Measurements from ENCODE around the gene ZNF777.
"Not testable (repeated sequence)": the region's sequence is repeated elsewhere in the genome, so short reads cannot be mapped to it uniquely, and the experiment has no call there.

ZNF777 gene

DNA sequence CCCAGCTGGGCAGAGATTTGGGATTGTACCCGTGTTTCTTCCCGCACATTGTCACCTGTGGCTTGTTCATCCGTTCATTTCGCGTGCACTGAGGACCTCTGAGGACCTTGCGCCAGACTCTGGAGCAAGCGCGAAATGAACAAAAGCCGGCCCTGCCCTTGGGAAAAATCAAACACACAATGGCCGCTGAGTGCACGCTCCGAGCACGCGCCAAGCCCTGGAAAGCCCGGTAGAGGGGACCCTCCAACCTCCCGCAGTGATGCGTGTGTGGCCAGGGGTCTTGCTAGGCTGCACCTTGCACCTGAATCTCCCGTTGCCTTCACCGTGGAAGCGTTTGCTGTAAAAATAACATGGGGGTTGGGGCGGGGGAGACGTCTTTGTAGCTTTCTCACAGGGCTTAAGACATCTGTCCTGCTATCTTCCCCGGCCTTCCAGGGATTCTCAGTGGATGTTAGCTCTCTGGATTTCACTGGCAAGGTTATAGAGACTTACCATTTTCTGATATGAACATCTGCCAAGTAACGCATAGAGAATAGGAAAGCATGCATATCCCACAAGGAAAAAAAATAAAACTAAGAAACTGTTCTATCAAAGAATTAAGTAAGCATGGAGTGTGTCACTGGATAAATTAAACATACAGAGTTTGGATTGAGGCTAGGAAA, 37.3 kb downstream of the ZNF777 start:
- CTCF ChIA-PET = interaction anchor here (0.7 to 3.2 kb wide), 7 partner anchors 20 to 275 kb away, joined by 3 to 24 read pairs (median 6); partner anchors contain the start of gene ZNF777

DNA sequence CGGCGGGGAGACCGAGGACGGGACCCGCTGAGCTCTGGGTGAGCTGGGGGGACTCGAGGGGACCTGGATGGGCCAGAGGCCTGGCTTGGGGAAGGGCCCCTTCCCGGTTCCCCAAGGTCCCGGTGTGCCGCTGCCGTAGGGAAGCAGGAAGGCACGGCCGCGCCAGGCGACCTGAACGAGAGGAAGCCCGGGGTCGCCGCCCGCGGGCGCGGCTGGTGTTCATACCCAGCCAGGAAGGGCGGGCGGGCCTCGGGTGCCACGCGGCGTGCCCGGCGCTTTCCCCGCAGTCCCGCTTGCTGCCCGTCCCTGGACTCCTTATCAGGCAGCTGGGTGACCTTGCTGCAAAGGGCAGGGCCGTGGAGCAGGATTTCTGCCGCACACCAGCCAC, 38.0 kb downstream of the ZNF777 start:
- peak overlapping the region; percentile 18 for H3K4me3 Mint-ChIP-seq
- H3K4me1 Mint-ChIP-seq = peaks cover 14% of the 10 kb centered on the region
- peaks cover 12% of the 10 kb centered on the region for H3K27me3 Mint-ChIP-seq
- DNase-seq = peak; percentile 43
- no peaks in the 10 kb centered on the region for H3K36me3 Mint-ChIP-seq
- peak overlapping the region; percentile 24 for H3K27ac Mint-ChIP-seq
- CTCF ChIA-PET = interaction anchor here (0.7 to 3.2 kb wide), 15 partner anchors 9 to 275 kb away, joined by 3 to 24 read pairs (median 4); partner anchors contain the start of genes ZNF777 and ZNF783
- no peaks in the 10 kb centered on the region for H3K9me3 Mint-ChIP-seq

More for the DNA sequence above, 37.3 kb downstream of the ZNF777 start:
- Mint-ChIP-seq H3K4me1 (peaks cover 15% of the 10 kb centered on the region), H3K9me3 (no peaks in the 10 kb centered on the region), H3K27me3 (peaks cover 12% of the 10 kb centered on the region), H3K36me3 (peaks cover 1% of the 10 kb centered on the region), H3K4me3 (peak overlapping the region; percentile 18), H3K27ac (no peak overlapping the region)
- DNase-seq = no peak

DNA sequence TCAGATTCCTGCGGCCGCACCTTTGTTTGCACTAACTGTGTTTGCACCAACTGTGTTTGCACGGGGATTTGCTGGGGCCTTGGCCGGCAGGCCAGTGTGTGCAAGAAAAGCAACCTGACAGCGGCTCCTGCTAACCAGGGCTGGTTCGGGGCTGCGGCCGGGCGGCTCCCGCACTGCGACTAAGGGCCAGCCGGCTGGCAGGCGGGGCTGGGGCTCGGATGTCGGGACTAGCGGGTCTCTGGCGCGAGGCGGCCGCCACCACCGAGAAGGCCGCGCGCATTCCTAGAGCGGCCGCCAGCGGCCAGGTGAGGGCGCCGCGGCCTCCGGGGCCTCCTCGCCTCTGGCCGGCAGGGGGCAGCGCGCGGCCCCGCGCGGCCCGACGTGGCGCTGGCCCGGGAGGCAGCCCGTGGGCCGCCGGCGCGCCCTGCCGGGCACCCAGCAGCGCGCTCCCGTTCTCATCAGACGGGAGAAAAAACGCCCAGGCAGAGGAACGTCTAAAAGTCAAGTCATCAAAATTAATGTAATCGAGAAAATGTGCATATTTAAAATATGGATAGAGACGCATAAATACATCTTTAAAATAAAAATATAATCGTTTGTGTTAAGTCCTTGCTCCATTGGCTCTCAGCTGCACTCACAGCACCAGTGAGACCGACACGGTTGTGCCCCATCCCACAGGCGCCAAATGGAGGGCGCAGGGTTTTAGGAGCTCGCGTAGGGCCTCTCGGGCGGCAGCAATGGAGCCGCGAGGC, 38.5 kb downstream of the ZNF777 start:
- no peaks in the 10 kb centered on the region for H3K36me3 Mint-ChIP-seq
- CTCF ChIA-PET = interaction anchor here (0.7 to 3.2 kb wide), 16 partner anchors 9 to 274 kb away, joined by 3 to 24 read pairs (median 4); partner anchors contain the start of genes ZNF777 and ZNF783
- H3K27ac Mint-ChIP-seq = peak overlapping the region; percentile 78
- no peaks in the 10 kb centered on the region for H3K9me3 Mint-ChIP-seq
- peak; percentile 73 for DNase-seq
- H3K4me3 Mint-ChIP-seq = peak overlapping the region; percentile 67
- peaks cover 14% of the 10 kb centered on the region for H3K4me1 Mint-ChIP-seq
- H3K27me3 Mint-ChIP-seq = peaks cover 12% of the 10 kb centered on the region

GRCh38 chr7:149420006-149420405, 40.9 kb downstream of the ZNF777 start:
- no peaks in the 10 kb centered on the region for H3K9me3 Mint-ChIP-seq
- H3K36me3 Mint-ChIP-seq = no peaks in the 10 kb centered on the region
- CTCF ChIA-PET = no interaction called here
- H3K27ac Mint-ChIP-seq = no peak overlapping the region
- H3K27me3 Mint-ChIP-seq = peaks cover 20% of the 10 kb centered on the region
- H3K4me3 Mint-ChIP-seq = no peak overlapping the region
- H3K4me1 Mint-ChIP-seq = peaks cover 17% of the 10 kb centered on the region
- DNase-seq = no peak

GRCh38 chr7:149415391-149416071, 45.3 kb downstream of the ZNF777 start:
- peak overlapping the region; percentile 19 for H3K27ac Mint-ChIP-seq
- no peak overlapping the region for H3K4me3 Mint-ChIP-seq
- H3K27me3 Mint-ChIP-seq = peaks cover 28% of the 10 kb centered on the region
- H3K4me1 Mint-ChIP-seq = peaks cover 12% of the 10 kb centered on the region
- H3K9me3 Mint-ChIP-seq = no peaks in the 10 kb centered on the region
- CTCF ChIA-PET = no interaction called here
- no peak for DNase-seq
- H3K36me3 Mint-ChIP-seq = no peaks in the 10 kb centered on the region

DNA sequence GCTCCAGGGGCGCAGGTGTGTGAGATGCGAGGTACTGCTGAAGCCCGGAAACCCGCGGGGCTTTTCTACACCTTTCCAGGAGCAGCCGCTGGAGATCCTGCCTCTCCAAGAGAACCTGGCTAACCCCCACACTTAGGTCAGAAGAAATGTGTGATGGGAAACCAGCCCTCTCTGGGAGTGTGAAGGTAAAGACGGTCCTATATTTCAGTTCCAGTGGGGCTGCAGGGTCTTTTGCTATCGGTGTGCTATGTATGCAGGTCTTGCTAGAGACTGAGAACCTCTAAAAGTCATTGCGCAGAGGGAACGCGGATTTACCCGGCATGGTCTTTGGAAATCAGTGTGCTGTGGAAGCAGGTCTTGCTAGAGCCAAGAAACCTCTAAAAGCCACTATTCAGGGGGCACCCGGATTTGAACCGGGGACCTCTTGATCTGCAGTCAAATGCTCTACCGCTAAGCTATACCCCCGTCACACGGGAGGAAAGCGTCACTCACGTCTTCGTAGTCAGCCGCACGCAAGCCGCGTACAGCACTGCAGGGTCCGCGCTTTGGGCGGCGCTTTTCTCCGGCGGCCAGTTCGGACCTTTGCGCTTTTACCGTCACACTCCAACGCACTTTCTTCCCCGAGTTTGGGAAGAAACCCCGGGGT, 46.0 kb downstream of the ZNF777 start:
- Mint-ChIP-seq H3K4me3 (no peak overlapping the region), H3K4me1 (peaks cover 12% of the 10 kb centered on the region), H3K27me3 (peaks cover 34% of the 10 kb centered on the region), H3K27ac (peak overlapping the region; percentile 19), H3K9me3 (no peaks in the 10 kb centered on the region), H3K36me3 (no peaks in the 10 kb centered on the region)
- DNase-seq = peak; percentile 32
- CTCF ChIA-PET = interaction anchor here (0.5 kb wide), 1 partner anchor 74 kb away, joined by 3 read pairs; no protein-coding TSS in a partner anchor

DNA sequence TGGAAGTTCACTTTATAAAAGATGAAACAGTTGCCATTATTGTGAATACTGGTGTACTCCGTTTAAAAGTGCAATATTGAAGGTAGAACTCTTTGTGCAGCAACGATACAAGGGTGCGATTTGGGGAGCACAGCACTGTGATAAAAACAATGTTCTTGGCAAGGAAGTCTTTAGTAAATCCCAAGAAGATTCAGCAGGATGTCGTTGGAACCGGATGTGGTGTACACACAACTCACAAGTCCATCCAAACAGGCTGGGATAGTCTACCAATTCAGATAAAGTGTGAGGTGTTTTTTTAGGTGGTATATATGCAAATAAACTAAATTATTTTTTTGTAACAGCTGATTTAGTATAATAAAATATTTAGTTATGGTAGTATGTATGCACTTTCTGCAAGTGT, 46.7 kb downstream of the ZNF777 start:
- no peaks in the 10 kb centered on the region for H3K36me3 Mint-ChIP-seq
- H3K27ac Mint-ChIP-seq = no peak overlapping the region
- H3K4me1 Mint-ChIP-seq = peaks cover 12% of the 10 kb centered on the region
- DNase-seq = no peak
- no peak overlapping the region for H3K4me3 Mint-ChIP-seq
- H3K27me3 Mint-ChIP-seq = peaks cover 35% of the 10 kb centered on the region
- H3K9me3 Mint-ChIP-seq = no peaks in the 10 kb centered on the region
- CTCF ChIA-PET = interaction anchor here (0.5 to 1.7 kb wide), 2 partner anchors 8 to 75 kb away, joined by 3 to 6 read pairs; no protein-coding TSS in a partner anchor

DNA sequence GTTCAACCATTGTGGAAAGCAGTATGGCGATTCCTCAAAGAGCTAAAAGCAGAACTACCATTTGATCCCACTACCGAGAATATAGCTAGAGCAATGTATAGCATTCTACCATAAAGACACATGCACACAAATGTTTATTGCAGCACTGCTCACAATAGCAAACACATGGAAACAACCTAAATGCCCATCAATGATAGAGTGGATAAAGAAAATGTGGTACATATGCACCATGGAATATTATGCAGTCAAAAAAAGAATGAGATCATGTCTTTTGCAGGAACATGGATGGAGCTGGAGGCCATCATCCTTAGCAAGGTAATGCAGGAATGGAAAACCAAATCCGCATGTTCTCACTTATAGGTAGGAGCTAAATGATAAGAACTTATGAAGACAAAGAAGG, 47.8 kb downstream of the ZNF777 start:
- DNase-seq, H3K9me3 Mint-ChIP-seq, H3K36me3 Mint-ChIP-seq, H3K4me3 Mint-ChIP-seq, H3K27ac Mint-ChIP-seq: not testable (repeated sequence)
- CTCF ChIA-PET = interaction anchor here (1.7 kb wide), 1 partner anchor 9 kb away, joined by 6 read pairs; no protein-coding TSS in a partner anchor
- peaks cover 12% of the 10 kb centered on the region for H3K4me1 Mint-ChIP-seq
- H3K27me3 Mint-ChIP-seq = peaks cover 35% of the 10 kb centered on the region

DNA sequence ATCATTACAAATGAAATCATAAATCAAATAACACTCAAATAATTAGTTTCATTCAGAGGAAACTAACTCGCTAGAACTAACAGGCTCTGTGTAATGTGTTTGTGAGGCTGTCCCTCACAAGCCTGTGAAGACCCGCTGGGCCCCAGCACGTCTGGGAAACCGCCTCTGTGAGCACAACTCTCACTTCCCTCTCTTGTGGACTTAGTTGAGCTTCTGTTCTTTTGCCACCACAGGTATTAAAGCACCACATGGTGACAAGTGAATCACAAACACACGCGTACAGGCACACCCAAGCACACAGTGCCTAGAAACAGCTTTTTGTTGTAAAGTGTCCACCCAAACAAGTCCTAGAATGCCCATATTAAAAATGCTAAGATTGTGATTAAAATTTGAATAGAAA, 51.0 kb downstream of the ZNF777 start:
- H3K4me1 Mint-ChIP-seq = peaks cover 9% of the 10 kb centered on the region
- H3K9me3 Mint-ChIP-seq = no peaks in the 10 kb centered on the region
- H3K27ac Mint-ChIP-seq = no peak overlapping the region
- no peaks in the 10 kb centered on the region for H3K36me3 Mint-ChIP-seq
- H3K27me3 Mint-ChIP-seq = peaks cover 33% of the 10 kb centered on the region
- H3K4me3 Mint-ChIP-seq = no peak overlapping the region
- no peak for DNase-seq
- CTCF ChIA-PET = no interaction called here

- Mint-ChIP-seq H3K27ac (no peak overlapping the region), H3K27me3 (peaks cover 32% of the 10 kb centered on the region), H3K36me3 (no peaks in the 10 kb centered on the region), H3K4me1 (no peaks in the 10 kb centered on the region), H3K9me3 (no peaks in the 10 kb centered on the region), H3K4me3 (no peak overlapping the region)
- CTCF ChIA-PET = no interaction called here
- no peak for DNase-seq
Measured at GRCh38 chr7:149404825-149405224, 56.0 kb downstream of the ZNF777 start.

- DNase-seq = no peak
- Mint-ChIP-seq H3K36me3 (no peaks in the 10 kb centered on the region), H3K4me1 (no peaks in the 10 kb centered on the region), H3K9me3 (no peaks in the 10 kb centered on the region), H3K27ac (no peak overlapping the region), H3K27me3 (peaks cover 32% of the 10 kb centered on the region), H3K4me3 (no peak overlapping the region)
- CTCF ChIA-PET = no interaction called here
Measured at GRCh38 chr7:149404396-149404795, 56.5 kb downstream of the ZNF777 start.

DNA sequence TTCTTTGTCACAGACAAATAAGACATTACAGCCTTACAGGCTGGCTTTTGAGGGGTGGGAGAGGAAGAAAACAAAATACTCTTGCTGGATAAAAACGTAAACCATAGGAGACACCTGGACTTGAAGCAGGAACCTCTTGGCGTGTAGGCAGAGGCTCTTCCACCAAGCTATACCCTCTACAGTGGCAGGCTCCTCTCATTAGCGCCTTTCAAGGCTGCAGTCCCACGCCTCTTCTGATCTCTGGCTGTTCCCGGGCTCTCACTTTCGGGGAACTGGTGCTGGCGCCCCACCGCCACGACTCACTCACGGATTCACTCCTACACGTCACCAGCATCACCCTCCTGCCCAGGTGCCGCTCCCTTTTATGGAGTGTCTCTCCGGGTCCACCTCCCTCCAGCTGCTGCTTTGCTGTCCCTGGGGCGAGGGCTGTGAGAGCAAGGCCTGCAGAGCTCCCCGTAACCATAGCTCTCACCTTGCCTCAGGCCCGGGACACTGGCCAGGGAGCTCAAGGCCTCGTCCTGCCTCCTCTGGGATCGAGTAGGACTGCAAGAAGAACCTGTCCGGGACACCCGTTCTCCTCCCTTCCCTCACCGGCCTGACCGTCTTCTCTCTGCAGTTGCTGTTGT, 62.6 kb downstream of the ZNF777 start:
- H3K27me3 Mint-ChIP-seq = peaks cover 52% of the 10 kb centered on the region
- H3K27ac Mint-ChIP-seq = no peak overlapping the region
- no peak for DNase-seq
- no peaks in the 10 kb centered on the region for H3K36me3 Mint-ChIP-seq
- H3K4me3 Mint-ChIP-seq = no peak overlapping the region
- H3K4me1 Mint-ChIP-seq = no peaks in the 10 kb centered on the region
- peaks cover 6% of the 10 kb centered on the region for H3K9me3 Mint-ChIP-seq
- CTCF ChIA-PET = no interaction called here

DNA sequence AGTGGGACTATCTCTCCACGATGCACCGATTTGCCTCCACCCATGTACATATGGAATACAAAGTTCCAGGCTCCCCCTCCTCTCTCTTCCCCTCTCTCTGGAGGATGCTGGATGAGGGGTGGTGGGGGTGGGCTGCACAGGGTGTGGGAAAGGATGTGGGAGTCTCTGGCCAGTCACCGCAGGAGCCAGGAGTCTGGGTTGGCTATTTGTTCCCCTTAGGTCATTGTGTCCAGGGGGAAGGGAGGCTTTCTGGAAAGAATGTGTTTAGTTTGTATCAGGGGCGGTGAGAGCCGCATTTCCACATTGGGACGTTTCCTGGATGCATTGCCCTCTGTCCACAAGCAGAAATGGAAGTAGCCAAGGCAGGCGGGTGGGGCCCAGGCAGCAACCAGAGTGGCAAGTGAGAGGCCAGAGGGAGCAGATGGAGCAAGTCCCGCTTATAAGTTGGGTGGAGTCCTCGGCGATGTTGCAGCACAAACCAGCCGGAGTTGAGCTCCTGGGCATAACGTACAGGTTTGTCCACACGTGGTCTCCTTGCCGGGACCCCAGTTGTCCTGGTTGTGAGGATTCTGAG, 63.3 kb downstream of the ZNF777 start:
- Mint-ChIP-seq H3K4me1 (no peaks in the 10 kb centered on the region), H3K27me3 (peaks cover 46% of the 10 kb centered on the region), H3K36me3 (no peaks in the 10 kb centered on the region), H3K9me3 (peaks cover 6% of the 10 kb centered on the region), H3K4me3 (no peak overlapping the region), H3K27ac (no peak overlapping the region)
- CTCF ChIA-PET = interaction anchor here (1.0 kb wide), 1 partner anchor 88 kb away, joined by 4 read pairs; no protein-coding TSS in a partner anchor
- DNase-seq = no peak
